Loucy (cell line): ENCODE data around the gene SHROOM4.

Experiments used
- EZH2phosphoT487 ChIP-seq: fragments of 200-600 bp; IDR thresholded peaks from 2 replicates; pipeline ENCODE4 v1.6.1; 2018; ENCODE audit warnings: antibody characterized with exemption, mild to moderate bottlenecking, moderate library complexity, borderline replicate concordance
- TF ChIP-seq, protein P1 (sequence below): fragments of 200-600 bp; sonication (generic); conservative IDR thresholded peaks from 2 replicates; pipeline ENCODE4 v1.5.1; 2014; ENCODE audit warnings: mild to moderate bottlenecking, antibody characterized with exemption, low read length

GRCh38 chrX:50842221-50842620 is 28.2 kb upstream of the SHROOM4 start:
- TF ChIP-seq, protein P1, sequence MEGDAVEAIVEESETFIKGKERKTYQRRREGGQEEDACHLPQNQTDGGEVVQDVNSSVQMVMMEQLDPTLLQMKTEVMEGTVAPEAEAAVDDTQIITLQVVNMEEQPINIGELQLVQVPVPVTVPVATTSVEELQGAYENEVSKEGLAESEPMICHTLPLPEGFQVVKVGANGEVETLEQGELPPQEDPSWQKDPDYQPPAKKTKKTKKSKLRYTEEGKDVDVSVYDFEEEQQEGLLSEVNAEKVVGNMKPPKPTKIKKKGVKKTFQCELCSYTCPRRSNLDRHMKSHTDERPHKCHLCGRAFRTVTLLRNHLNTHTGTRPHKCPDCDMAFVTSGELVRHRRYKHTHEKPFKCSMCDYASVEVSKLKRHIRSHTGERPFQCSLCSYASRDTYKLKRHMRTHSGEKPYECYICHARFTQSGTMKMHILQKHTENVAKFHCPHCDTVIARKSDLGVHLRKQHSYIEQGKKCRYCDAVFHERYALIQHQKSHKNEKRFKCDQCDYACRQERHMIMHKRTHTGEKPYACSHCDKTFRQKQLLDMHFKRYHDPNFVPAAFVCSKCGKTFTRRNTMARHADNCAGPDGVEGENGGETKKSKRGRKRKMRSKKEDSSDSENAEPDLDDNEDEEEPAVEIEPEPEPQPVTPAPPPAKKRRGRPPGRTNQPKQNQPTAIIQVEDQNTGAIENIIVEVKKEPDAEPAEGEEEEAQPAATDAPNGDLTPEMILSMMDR = no peak
- TF ChIP-seq EZH2phosphoT487 = no peak
